ENCODE data around the gene CD19.
"Not testable (repeated sequence)": the region's sequence is repeated elsewhere in the genome, so short reads cannot be mapped to it uniquely, and the experiment has no call there.

Gene CD19

GRCh38 chr16:28931801-28932225 is at the start of gene CD19:
Gene CD19, plus strand, starts transcription at chr16:28931971. Its CDS starts 30 bp downstream, at chr16:28932001.
- DNase-seq (ENCODE audit: low read depth in 3 of 3): no peak

- no peak for DNase-seq (ENCODE audit: low read depth in 3 of 3)
Measured at GRCh38 chr16:28882551-28883160, 49.1 kb upstream of the CD19 start.

- no peak for DNase-seq (ENCODE audit: low read depth in 3 of 3)
Measured at GRCh38 chr16:28883221-28883996, 48.4 kb upstream of the CD19 start.

GRCh38 chr16:28884045-28884444 is 47.7 kb upstream of the CD19 start:
- no peak for DNase-seq (ENCODE audit: low read depth in 3 of 3)

GRCh38 chr16:28886945-28887344 is 44.8 kb upstream of the CD19 start:
- no peak for DNase-seq (ENCODE audit: low read depth in 3 of 3)

GRCh38 chr16:28890355-28890754 is 41.4 kb upstream of the CD19 start:
- not testable (repeated sequence) for DNase-seq (ENCODE audit: low read depth in 3 of 3)

GRCh38 chr16:28891964-28892890 is 39.5 kb upstream of the CD19 start:
- no peak for DNase-seq (ENCODE audit: low read depth in 3 of 3)

GRCh38 chr16:28893291-28893690 is 38.5 kb upstream of the CD19 start:
- DNase-seq (ENCODE audit: low read depth in 3 of 3): no peak

- DNase-seq (ENCODE audit: low read depth in 3 of 3): no peak
Measured at GRCh38 chr16:28895609-28896008, 36.2 kb upstream of the CD19 start.

- no peak for DNase-seq (ENCODE audit: low read depth in 3 of 3)
Measured at GRCh38 chr16:28897826-28898225, 33.9 kb upstream of the CD19 start.

GRCh38 chr16:28898266-28898665 is 33.5 kb upstream of the CD19 start:
- DNase-seq (ENCODE audit: low read depth in 3 of 3): no peak

GRCh38 chr16:28898942-28899341 is 32.8 kb upstream of the CD19 start:
- no peak for DNase-seq (ENCODE audit: low read depth in 3 of 3)

GRCh38 chr16:28899882-28900590 is 31.7 kb upstream of the CD19 start:
- no peak for DNase-seq (ENCODE audit: low read depth in 3 of 3)

- no peak for DNase-seq (ENCODE audit: low read depth in 3 of 3)
Measured at GRCh38 chr16:28900601-28901000, 31.2 kb upstream of the CD19 start.

GRCh38 chr16:28901862-28902261 is 29.9 kb upstream of the CD19 start:
- no peak for DNase-seq (ENCODE audit: low read depth in 3 of 3)

- DNase-seq (ENCODE audit: low read depth in 3 of 3): no peak
Measured at GRCh38 chr16:28902909-28903308, 28.9 kb upstream of the CD19 start.

- no peak for DNase-seq (ENCODE audit: low read depth in 3 of 3)
Measured at GRCh38 chr16:28903344-28904042, 28.3 kb upstream of the CD19 start.

- DNase-seq (ENCODE audit: low read depth in 3 of 3): no peak
Measured at GRCh38 chr16:28904363-28904762, 27.4 kb upstream of the CD19 start.

GRCh38 chr16:28904828-28905227 is 26.9 kb upstream of the CD19 start:
- no peak for DNase-seq (ENCODE audit: low read depth in 3 of 3)

- DNase-seq (ENCODE audit: low read depth in 3 of 3): no peak
Measured at GRCh38 chr16:28905229-28905754, 26.5 kb upstream of the CD19 start.
